Fibroblast of lung (primary cell): ENCODE measurements around the gene FCHO1.

Experiments
- EZH2 ChIP-seq: IDR thresholded peaks from 2 replicates; pipeline ENCODE4 v1.5.1; 2012; ENCODE audit warnings: low read length, control low read depth, mild to moderate bottlenecking; ENCODE audit errors: missing control alignments
- TF ChIP-seq, protein P1 (sequence below), 2 donors: IDR thresholded peaks in 1 of 2; conservative IDR thresholded peaks in 1 of 2; 1 replicate in 1 of 2; 2 replicates in 1 of 2; pipeline ENCODE4 v1.5.1; 2011 to 2012; ENCODE audit warnings: low read length in 2 of 2, control low read depth in 1 of 2, inconsistent platforms in 1 of 2, low read depth in 1 of 2, mild to moderate bottlenecking in 1 of 2

DNA sequence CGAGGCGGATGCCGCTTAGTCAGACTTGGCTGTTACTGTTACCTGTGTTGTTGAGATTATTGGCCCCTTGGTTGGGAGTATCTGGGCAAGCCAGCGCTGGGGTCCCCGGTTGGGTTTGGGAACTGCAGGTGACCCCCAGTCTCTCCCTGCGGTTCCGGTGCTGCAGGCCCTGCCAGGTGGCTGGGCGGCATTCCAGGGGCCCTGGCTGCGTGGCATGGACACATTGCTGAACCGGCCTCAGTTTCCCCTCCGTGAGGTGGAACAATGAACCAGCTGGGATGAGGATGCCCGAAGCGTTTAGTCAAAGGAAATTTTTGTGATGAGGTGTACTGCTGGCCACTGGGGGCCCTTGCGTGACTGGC lies 44.2 kb downstream of the FCHO1 start:
- TF ChIP-seq, protein P1, sequence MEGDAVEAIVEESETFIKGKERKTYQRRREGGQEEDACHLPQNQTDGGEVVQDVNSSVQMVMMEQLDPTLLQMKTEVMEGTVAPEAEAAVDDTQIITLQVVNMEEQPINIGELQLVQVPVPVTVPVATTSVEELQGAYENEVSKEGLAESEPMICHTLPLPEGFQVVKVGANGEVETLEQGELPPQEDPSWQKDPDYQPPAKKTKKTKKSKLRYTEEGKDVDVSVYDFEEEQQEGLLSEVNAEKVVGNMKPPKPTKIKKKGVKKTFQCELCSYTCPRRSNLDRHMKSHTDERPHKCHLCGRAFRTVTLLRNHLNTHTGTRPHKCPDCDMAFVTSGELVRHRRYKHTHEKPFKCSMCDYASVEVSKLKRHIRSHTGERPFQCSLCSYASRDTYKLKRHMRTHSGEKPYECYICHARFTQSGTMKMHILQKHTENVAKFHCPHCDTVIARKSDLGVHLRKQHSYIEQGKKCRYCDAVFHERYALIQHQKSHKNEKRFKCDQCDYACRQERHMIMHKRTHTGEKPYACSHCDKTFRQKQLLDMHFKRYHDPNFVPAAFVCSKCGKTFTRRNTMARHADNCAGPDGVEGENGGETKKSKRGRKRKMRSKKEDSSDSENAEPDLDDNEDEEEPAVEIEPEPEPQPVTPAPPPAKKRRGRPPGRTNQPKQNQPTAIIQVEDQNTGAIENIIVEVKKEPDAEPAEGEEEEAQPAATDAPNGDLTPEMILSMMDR (conservative IDR thresholded peaks at IDR 0.05 in 1 of 2, IDR thresholded peaks at IDR 0.05 in 1 of 2; ENCODE audit: low read depth in 1 of 2, low read length in 2 of 2), result no peak
- no peak for TF ChIP-seq EZH2
